Measurements from ENCODE around the gene OR7G2.

DNA sequence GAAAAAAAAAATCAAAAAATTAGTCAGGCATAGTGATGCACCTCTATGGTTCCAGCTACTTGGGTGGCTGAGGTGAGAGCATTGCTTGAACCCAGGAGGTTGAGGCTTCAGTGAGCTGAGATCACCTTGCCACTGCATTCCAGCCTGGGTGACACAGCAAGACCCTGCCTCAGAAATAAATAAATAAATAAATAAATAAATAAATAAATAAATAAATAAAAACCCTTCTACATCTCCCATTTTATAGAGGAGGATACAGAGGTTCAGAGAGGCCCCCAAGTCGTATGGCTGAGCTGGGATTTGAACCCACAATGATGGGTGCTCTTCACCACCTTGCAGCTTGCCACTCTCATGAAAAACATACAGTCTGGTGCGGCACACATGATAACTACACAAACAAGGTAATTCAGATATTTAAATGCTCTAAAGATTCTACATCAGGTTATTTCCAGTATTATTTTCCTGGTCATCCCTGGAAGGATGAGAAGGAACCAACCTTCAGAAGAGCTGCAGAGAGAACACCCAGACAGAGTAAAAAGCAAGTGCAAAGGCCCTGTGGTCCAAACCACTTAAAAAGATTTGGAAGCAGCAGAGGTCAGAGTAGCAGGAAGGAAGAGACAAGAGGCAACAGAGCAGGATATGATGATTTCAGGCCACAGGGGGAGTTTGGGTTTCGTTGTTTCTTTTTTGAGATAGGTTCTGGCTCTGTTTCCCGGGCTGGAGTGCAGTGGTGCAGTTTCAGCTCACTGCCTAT, 49.6 kb downstream of the OR7G2 start:
- TF ChIP-seq POLR2A (IDR thresholded peaks at IDR 0.05) = no peak
- TF ChIP-seq, protein P1, sequence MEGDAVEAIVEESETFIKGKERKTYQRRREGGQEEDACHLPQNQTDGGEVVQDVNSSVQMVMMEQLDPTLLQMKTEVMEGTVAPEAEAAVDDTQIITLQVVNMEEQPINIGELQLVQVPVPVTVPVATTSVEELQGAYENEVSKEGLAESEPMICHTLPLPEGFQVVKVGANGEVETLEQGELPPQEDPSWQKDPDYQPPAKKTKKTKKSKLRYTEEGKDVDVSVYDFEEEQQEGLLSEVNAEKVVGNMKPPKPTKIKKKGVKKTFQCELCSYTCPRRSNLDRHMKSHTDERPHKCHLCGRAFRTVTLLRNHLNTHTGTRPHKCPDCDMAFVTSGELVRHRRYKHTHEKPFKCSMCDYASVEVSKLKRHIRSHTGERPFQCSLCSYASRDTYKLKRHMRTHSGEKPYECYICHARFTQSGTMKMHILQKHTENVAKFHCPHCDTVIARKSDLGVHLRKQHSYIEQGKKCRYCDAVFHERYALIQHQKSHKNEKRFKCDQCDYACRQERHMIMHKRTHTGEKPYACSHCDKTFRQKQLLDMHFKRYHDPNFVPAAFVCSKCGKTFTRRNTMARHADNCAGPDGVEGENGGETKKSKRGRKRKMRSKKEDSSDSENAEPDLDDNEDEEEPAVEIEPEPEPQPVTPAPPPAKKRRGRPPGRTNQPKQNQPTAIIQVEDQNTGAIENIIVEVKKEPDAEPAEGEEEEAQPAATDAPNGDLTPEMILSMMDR (IDR thresholded peaks at IDR 0.05) = no peak

All from uterus (tissue), 2 donors.